K562 (cell line): ENCODE results near the gene BMP8B. TPM values are rescaled to one million over a fixed set of nuclear protein-coding genes. Genes with fewer than 3 reads are reported as not detected.

Experiments used
- L3MBTL2 ChIP-seq: fragments of 450-650 bp; IDR thresholded peaks from 2 replicates; pipeline ENCODE4 v1.6.1; 2016; ENCODE audit warnings: mild to moderate bottlenecking, moderate library complexity
- PHF8 ChIP-seq: fragments of 200-600 bp; sonication (generic); IDR thresholded peaks from 2 replicates; pipeline ENCODE4 v1.6.1; 2012; ENCODE audit warnings: mixed run types, mild to moderate bottlenecking, inconsistent platforms, low read length, moderate library complexity, borderline replicate concordance
- ZFX ChIP-seq: sonication (generic); formaldehyde crosslinking; IDR thresholded peaks from 2 replicates; pipeline ENCODE4 v1.8.0; 2022; ENCODE audit warnings: mild to moderate bottlenecking, missing genetic modification reagents, moderate library complexity
- polyA plus RNA-seq, 8 experiments: library from polyadenylated mRNA; depleted of rRNA in 4 of 8; stranded (reverse) in 5 of 8; unstranded in 3 of 8; fragments of >200 nt; fragmentation: Nextera tagmentation in 2 of 8; fragmentation: Illumina TruSeq in 1 of 8; extraction: Ambion mirVana in 2 of 8; extraction: Trizol in 1 of 8; gene quantifications; 2 replicates each; pipeline versions ENCODE4 v1.2.1 to v1.2.3, GENCODE V29; 2011 to 2014; ENCODE audit warnings: inconsistent platforms in 1 of 8, missing spikeins in 1 of 8
- total RNA-seq, 7 experiments: library from RNA; depleted of rRNA in 6 of 7; stranded (reverse); fragments of >200 nt in 6 of 7; fragmentation: Illumina TruSeq in 2 of 7; extraction: Trizol in 2 of 7; gene quantifications; 2 replicates each; pipeline versions ENCODE4 v1.2.1 to v1.2.3, GENCODE V29; 2011 to 2021; ENCODE audit warnings: low replicate concordance in 1 of 7
- TF ChIP-seq, protein P1 (sequence below), 3 experiments: IDR thresholded peaks in 2 of 3; conservative IDR thresholded peaks in 1 of 3; 2 replicates each; pipeline ENCODE4 v1.5.1; 2011 to 2012; ENCODE audit warnings: low read length in 3 of 3, mild to moderate bottlenecking in 3 of 3, control low read depth in 2 of 3, improper control_type of control experiment in 1 of 3, inconsistent platforms in 1 of 3, low read depth in 1 of 3, mixed read lengths in 1 of 3, moderate library complexity in 1 of 3; ENCODE audit not compliant: insufficient read depth in 2 of 3
- TF ChIP-seq, protein P2 (sequence below): fragments of 450-650 bp; IDR thresholded peaks from 2 replicates; pipeline ENCODE4 v1.6.1; 2018; ENCODE audit not compliant: partially characterized antibody
- TF ChIP-seq, protein P3 (sequence below): fragments of 200-800 bp; sonication (Bioruptor generic); IDR thresholded peaks from 2 replicates; pipeline ENCODE4 v1.6.1; 2017; ENCODE audit warnings: missing genetic modification characterization, missing compliant biosample characterization

The BMP8B gene
- total and polyA plus RNA-seq, 9 of the 15 experiments (the other 6 are each of a cell fraction or from before 2014, with no cell fraction given), result 0.03 to 0.33 (median 0.14) TPM

DNA sequence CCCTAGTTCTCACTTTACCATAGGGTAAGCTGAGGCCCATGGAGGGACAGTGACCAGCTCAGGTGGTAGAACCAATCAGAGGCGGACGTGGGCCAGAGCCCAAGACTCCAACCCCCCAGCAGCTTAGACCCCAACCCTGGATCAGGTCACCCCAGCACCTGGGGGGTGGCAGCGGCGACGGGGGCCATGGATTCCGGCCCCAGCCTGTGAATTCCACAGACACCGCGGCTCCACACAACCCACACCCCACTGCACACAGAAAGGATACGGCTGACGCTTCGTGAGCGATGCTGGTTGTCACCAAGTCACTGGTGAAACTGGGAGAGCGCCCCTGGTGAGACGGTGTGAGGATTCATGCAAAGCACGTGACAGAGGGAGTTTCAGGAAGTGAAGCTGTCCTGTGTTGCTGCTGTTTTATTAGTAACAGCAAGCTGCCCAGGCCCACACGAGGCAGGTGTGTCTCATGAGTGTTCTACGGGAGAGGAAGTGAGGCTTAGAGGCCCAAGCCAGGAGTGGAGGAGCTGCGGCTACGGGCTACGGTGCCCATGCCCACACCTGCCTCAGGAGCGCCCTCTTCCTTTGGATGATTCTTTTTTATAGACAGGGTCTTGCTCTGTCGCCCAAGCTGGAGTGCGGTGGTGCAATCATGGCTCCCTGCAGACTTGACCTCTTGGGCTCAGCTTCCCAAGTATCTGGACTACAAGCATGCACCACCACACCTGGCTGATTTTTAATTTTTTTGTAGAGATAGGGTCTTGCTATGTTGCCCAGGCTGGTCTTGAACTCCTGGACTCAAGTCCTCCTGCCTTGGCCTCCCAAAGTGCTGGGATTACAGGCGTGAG, 28.6 kb upstream of the BMP8B start (continued):
- TF ChIP-seq, protein P1, sequence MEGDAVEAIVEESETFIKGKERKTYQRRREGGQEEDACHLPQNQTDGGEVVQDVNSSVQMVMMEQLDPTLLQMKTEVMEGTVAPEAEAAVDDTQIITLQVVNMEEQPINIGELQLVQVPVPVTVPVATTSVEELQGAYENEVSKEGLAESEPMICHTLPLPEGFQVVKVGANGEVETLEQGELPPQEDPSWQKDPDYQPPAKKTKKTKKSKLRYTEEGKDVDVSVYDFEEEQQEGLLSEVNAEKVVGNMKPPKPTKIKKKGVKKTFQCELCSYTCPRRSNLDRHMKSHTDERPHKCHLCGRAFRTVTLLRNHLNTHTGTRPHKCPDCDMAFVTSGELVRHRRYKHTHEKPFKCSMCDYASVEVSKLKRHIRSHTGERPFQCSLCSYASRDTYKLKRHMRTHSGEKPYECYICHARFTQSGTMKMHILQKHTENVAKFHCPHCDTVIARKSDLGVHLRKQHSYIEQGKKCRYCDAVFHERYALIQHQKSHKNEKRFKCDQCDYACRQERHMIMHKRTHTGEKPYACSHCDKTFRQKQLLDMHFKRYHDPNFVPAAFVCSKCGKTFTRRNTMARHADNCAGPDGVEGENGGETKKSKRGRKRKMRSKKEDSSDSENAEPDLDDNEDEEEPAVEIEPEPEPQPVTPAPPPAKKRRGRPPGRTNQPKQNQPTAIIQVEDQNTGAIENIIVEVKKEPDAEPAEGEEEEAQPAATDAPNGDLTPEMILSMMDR (IDR thresholded peaks at IDR 0.05 in 2 of 3, conservative IDR thresholded peaks at IDR 0.05 in 1 of 3; ENCODE audit: insufficient read depth in 2 of 3, low read depth in 1 of 3, low read length in 3 of 3), result peak in 2 of 3 experiments; percentile 16 to 26; a peak in 1 of 6 replicates
- TF ChIP-seq, protein P2, sequence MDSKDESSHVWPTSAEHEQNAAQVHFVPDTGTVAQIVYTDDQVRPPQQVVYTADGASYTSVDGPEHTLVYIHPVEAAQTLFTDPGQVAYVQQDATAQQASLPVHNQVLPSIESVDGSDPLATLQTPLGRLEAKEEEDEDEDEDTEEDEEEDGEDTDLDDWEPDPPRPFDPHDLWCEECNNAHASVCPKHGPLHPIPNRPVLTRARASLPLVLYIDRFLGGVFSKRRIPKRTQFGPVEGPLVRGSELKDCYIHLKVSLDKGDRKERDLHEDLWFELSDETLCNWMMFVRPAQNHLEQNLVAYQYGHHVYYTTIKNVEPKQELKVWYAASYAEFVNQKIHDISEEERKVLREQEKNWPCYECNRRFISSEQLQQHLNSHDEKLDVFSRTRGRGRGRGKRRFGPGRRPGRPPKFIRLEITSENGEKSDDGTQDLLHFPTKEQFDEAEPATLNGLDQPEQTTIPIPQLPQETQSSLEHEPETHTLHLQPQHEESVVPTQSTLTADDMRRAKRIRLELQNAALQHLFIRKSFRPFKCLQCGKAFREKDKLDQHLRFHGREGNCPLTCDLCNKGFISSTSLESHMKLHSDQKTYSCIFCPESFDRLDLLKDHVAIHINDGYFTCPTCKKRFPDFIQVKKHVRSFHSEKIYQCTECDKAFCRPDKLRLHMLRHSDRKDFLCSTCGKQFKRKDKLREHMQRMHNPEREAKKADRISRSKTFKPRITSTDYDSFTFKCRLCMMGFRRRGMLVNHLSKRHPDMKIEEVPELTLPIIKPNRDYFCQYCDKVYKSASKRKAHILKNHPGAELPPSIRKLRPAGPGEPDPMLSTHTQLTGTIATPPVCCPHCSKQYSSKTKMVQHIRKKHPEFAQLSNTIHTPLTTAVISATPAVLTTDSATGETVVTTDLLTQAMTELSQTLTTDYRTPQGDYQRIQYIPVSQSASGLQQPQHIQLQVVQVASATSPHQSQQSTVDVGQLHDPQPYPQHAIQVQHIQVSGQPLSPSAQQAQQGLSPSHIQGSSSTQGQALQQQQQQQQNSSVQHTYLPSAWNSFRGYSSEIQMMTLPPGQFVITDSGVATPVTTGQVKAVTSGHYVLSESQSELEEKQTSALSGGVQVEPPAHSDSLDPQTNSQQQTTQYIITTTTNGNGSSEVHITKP, result peak; percentile 92
- TF ChIP-seq, protein P3, sequence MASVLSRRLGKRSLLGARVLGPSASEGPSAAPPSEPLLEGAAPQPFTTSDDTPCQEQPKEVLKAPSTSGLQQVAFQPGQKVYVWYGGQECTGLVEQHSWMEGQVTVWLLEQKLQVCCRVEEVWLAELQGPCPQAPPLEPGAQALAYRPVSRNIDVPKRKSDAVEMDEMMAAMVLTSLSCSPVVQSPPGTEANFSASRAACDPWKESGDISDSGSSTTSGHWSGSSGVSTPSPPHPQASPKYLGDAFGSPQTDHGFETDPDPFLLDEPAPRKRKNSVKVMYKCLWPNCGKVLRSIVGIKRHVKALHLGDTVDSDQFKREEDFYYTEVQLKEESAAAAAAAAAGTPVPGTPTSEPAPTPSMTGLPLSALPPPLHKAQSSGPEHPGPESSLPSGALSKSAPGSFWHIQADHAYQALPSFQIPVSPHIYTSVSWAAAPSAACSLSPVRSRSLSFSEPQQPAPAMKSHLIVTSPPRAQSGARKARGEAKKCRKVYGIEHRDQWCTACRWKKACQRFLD (CRISPR knock-in tag), result peak; percentile 74; the same call in 1 of the 2 replicates
- peak; percentile 89 for TF ChIP-seq L3MBTL2
- TF ChIP-seq ZFX (CRISPR knock-in tag), result peak; percentile 28; the same call in 1 of the 2 replicates
- peak; percentile 17; the same call in 1 of the 2 replicates for TF ChIP-seq PHF8
